Esophagus muscularis mucosa (tissue), 3 donors: ENCODE measurements around the gene PTPN3.

Source experiments
- POLR2A ChIP-seq: fragments of 450-650 bp; IDR thresholded peaks from one replicate; pipeline ENCODE4 v1.6.1; 2017; ENCODE audit warnings: antibody characterized with exemption, moderate library complexity, mild to moderate bottlenecking, low read depth
- TF ChIP-seq, protein P1 (sequence below), 3 experiments: fragments of 200-600 bp in 2 of 3; fragments of 450-650 bp in 1 of 3; sonication (generic) in 2 of 3; IDR thresholded peaks; one replicate each; pipeline ENCODE4 v1.5.1; 2017 to 2019; ENCODE audit warnings: antibody characterized with exemption in 3 of 3, mild to moderate bottlenecking in 2 of 3, moderate library complexity in 1 of 3

- TF ChIP-seq, protein P1, sequence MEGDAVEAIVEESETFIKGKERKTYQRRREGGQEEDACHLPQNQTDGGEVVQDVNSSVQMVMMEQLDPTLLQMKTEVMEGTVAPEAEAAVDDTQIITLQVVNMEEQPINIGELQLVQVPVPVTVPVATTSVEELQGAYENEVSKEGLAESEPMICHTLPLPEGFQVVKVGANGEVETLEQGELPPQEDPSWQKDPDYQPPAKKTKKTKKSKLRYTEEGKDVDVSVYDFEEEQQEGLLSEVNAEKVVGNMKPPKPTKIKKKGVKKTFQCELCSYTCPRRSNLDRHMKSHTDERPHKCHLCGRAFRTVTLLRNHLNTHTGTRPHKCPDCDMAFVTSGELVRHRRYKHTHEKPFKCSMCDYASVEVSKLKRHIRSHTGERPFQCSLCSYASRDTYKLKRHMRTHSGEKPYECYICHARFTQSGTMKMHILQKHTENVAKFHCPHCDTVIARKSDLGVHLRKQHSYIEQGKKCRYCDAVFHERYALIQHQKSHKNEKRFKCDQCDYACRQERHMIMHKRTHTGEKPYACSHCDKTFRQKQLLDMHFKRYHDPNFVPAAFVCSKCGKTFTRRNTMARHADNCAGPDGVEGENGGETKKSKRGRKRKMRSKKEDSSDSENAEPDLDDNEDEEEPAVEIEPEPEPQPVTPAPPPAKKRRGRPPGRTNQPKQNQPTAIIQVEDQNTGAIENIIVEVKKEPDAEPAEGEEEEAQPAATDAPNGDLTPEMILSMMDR (IDR thresholded peaks at IDR 0.05) = no peak
- TF ChIP-seq POLR2A = no peak
These were observed 163.0 kb downstream of the PTPN3 start for GRCh38 chr9:109335121-109335520.
